Osteocyte (in vitro differentiated cells): ENCODE data around the gene MDM2. TPM values are rescaled to one million over a fixed set of nuclear protein-coding genes. Genes with fewer than 3 reads are reported as not detected.

Source experiments
- DNase-seq: peaks from one replicate; pipeline ENCODE4 v3.0.0; 2021; ENCODE audit warnings: mixed read lengths; ENCODE audit not compliant: unreplicated experiment; ENCODE audit errors: extremely low spot score
- H3K27ac Mint-ChIP-seq: one replicate; pipeline ENCODE4 v1.8.0; 2021; ENCODE audit warnings: mild to moderate bottlenecking, mixed read lengths; ENCODE audit not compliant: unreplicated experiment
- H3K27me3 Mint-ChIP-seq: one replicate; pipeline ENCODE4 v1.8.0; 2021; ENCODE audit warnings: mixed read lengths; ENCODE audit not compliant: unreplicated experiment
- H3K36me3 Mint-ChIP-seq: one replicate; pipeline ENCODE4 v1.8.0; 2021; ENCODE audit warnings: mixed read lengths; ENCODE audit not compliant: unreplicated experiment
- H3K4me1 Mint-ChIP-seq: one replicate; pipeline ENCODE4 v1.8.0; 2021; ENCODE audit warnings: mixed read lengths; ENCODE audit not compliant: unreplicated experiment
- H3K4me3 Mint-ChIP-seq: one replicate; pipeline ENCODE4 v1.8.0; 2021; ENCODE audit warnings: mild to moderate bottlenecking, moderate library complexity, mixed read lengths; ENCODE audit not compliant: unreplicated experiment
- H3K9me3 Mint-ChIP-seq: one replicate; pipeline ENCODE4 v1.8.0; 2021; ENCODE audit warnings: mixed read lengths; ENCODE audit not compliant: unreplicated experiment
- total RNA-seq: library from RNA; stranded (reverse); gene quantifications from 2 replicates; pipeline ENCODE4 v1.2.1, GENCODE V29; 2021
- TF ChIP-seq, protein P1 (sequence below): fragments of 200-600 bp; sonication (generic); IDR thresholded peaks from 2 replicates; pipeline ENCODE4 v1.5.0; 2021; ENCODE audit warnings: antibody characterized with exemption, mild to moderate bottlenecking, moderate library complexity

The MDM2 gene
- total RNA-seq, 1 donor from 2014 or later, result 131 TPM

DNA sequence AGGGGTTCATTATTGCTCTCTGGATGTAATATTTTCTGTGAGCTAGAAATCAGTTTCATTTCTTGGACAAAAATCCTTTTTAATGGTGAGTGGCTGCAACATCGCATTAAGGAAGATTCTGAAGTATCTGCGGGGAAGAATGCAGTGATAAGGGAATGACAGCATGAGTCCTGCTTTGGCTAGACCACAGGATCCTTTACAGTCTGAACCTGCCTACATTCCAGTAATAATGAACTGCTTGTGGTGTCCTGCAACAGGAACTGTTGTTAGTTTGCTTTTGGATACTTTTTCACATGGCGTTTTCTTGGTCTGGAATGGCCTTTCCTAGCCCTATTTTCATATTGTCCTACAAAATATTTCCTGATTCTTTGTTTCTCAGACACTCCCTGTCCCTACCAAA is 15.7 kb downstream of the MDM2 start:
- Mint-ChIP-seq H3K36me3 (peaks cover 63% of the 10 kb centered on the region), H3K9me3 (no peaks in the 10 kb centered on the region), H3K27ac (no peak overlapping the region), H3K27me3 (no peaks in the 10 kb centered on the region), H3K4me3 (no peak overlapping the region), H3K4me1 (peaks cover 4% of the 10 kb centered on the region)
- TF ChIP-seq, protein P1, sequence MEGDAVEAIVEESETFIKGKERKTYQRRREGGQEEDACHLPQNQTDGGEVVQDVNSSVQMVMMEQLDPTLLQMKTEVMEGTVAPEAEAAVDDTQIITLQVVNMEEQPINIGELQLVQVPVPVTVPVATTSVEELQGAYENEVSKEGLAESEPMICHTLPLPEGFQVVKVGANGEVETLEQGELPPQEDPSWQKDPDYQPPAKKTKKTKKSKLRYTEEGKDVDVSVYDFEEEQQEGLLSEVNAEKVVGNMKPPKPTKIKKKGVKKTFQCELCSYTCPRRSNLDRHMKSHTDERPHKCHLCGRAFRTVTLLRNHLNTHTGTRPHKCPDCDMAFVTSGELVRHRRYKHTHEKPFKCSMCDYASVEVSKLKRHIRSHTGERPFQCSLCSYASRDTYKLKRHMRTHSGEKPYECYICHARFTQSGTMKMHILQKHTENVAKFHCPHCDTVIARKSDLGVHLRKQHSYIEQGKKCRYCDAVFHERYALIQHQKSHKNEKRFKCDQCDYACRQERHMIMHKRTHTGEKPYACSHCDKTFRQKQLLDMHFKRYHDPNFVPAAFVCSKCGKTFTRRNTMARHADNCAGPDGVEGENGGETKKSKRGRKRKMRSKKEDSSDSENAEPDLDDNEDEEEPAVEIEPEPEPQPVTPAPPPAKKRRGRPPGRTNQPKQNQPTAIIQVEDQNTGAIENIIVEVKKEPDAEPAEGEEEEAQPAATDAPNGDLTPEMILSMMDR, result no peak
- DNase-seq, result no peak

DNA sequence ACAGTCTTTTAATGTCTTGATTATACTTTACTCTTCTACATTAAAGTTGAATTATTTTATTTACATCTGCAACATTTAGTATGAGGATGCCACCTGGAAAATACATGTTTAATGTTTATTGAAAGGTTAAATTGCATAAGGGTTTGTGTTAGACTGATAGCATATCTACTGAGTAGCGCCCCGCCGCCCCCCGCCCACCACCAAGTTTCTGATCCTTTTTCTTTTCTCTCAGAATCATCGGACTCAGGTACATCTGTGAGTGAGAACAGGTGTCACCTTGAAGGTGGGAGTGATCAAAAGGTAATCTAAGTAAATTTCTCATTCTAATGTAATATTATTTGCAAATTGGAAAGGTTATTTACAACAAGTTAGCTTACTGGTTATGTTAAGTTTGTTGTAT is 16.2 kb downstream of the MDM2 start:
- TF ChIP-seq, protein P1, result no peak
- Mint-ChIP-seq H3K36me3 (peaks cover 62% of the 10 kb centered on the region), H3K9me3 (no peaks in the 10 kb centered on the region), H3K4me3 (no peak overlapping the region), H3K4me1 (peaks cover 4% of the 10 kb centered on the region), H3K27ac (no peak overlapping the region), H3K27me3 (no peaks in the 10 kb centered on the region)
- DNase-seq, result no peak

DNA sequence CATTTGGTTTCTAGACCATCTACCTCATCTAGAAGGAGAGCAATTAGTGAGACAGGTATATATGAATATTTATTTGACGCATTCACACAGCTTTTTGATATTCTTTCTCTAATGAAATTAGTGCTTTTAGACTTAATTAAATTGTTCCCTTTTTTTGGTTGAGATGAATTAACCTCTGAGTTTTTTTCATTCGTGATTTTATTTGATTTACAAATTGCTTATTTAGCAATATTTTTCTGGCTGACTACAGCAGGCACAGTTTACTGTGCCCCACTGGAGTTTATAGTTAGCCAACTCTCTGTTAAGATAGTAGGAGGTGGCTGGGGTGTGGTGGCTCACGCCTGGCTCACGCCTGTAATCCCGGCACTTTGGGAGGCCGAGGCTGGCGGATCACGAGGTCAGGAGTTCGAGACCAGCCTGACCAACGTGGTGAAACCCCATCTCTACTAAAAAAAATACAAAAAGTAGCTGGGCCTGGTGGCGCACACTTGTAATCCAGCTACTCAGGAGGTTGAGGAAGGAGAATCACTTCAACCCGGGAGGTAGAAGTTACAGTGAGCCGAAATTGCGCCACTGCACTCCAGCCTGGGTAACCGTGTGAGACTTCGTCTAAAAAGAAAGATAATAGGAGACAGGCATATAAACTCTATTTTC is 16.7 kb downstream of the MDM2 start:
- no peak for DNase-seq
- Mint-ChIP-seq H3K27me3 (no peaks in the 10 kb centered on the region), H3K4me1 (peaks cover 4% of the 10 kb centered on the region), H3K9me3 (no peaks in the 10 kb centered on the region), H3K4me3 (no peak overlapping the region), H3K27ac (no peak overlapping the region), H3K36me3 (peaks cover 59% of the 10 kb centered on the region)
- TF ChIP-seq, protein P1, result no peak

DNA sequence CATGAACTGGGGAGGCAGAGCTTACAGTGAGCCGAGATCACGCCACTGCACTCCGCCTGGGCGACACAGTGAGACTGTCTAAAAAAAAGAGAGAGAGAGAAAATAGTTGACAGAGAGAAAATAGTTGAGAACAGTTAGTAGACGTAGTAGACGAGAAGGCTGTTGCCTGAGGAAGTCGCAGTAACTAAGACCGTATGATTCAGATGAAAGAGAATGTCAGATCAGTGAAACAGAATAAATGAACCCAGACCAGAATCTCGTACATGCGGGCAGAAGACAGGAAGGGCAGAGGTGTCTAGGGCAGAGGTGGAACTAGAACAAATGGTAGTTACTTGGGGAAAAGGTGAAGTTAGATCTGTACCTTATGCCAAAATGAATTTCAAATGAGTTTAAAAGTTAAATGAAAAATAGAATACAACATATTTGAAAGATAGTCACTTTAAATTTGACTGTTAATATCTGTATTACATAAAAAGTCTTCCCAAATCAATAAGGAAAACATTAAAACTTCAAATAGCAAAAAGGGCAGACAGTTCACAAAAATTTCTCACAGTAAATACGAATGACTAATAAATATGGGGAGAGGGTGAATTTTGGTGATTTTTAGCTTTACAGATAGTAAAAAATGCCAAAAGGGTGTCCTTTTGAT is 17.7 kb downstream of the MDM2 start:
- no peak overlapping the region for H3K27ac Mint-ChIP-seq
- no peaks in the 10 kb centered on the region for H3K9me3 Mint-ChIP-seq
- H3K36me3 Mint-ChIP-seq, result peaks cover 57% of the 10 kb centered on the region
- H3K27me3 Mint-ChIP-seq, result no peaks in the 10 kb centered on the region
- no peak for DNase-seq
- TF ChIP-seq, protein P1, result no peak
- no peak overlapping the region for H3K4me3 Mint-ChIP-seq
- peaks cover 4% of the 10 kb centered on the region for H3K4me1 Mint-ChIP-seq

DNA sequence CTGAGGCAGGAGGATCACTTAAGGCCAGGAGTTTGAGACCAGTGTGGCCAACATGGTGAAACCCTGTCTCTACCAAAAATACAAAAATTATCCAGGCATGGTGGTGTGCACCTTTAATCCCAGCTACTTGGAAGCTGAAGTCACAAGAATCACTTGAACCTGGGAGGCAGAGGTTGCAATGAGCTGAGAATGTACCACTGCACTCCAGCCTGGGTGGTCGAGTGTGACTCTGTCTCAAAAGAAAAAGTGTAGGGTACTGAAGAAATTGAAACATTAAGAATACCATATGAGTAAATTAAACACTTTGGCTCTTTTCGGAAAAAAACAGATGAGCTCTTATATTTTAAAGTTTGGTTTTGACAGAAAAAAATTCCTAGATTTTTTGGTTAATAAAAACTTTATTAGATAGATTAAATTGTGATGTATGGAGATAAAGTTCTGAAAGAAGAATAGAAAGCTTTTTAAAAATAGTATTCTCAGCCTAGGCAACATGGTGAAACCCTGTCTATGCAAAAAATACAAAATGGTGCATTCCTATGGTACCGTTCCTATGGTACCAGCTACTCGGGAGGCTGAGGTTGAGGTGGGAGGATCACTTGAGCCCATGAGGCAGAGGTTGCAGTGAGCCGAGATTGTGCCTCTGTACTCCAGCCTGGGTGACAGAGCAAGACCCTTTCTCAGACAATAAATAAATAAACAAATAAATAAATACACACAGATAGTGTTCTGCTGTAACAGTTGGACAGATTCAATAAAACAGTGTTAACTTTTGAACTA is 20.1 kb downstream of the MDM2 start:
- DNase-seq, result no peak
- peak overlapping the region; percentile 32 for H3K27ac Mint-ChIP-seq
- TF ChIP-seq, protein P1, result no peak
- H3K27me3 Mint-ChIP-seq, result no peaks in the 10 kb centered on the region
- H3K9me3 Mint-ChIP-seq, result no peaks in the 10 kb centered on the region
- no peak overlapping the region for H3K4me3 Mint-ChIP-seq
- peaks cover 1% of the 10 kb centered on the region for H3K4me1 Mint-ChIP-seq
- H3K36me3 Mint-ChIP-seq, result peaks cover 55% of the 10 kb centered on the region
